Endothelial cell of umbilical vein (primary cell): ENCODE results near the gene ZBTB40. TPM values are rescaled to one million over a fixed set of nuclear protein-coding genes. Genes with fewer than 3 reads are reported as not detected.

ENCODE experiments used
- BruUV-seq: library from RNA; stranded (reverse); fragments of 400-500 nt; replicated peaks from 2 replicates; lab custom pipeline; 2021; lab: Mats Ljungman, UMichigan
- CTCF ChIA-PET: fragments of 300-600, 350-600 bp; sonication (Branson Sonifier 250); formaldehyde crosslinking; loops from one replicate; lab custom pipeline; 2021; ENCODE audit warnings: antibody characterized with exemption, inconsistent platforms; lab: Charles Lee
- POLR2A ChIA-PET: fragments of 300-600, 350-600 bp; sonication (Branson Sonifier 250); formaldehyde crosslinking; loops from one replicate; lab custom pipeline; 2021; ENCODE audit warnings: antibody characterized with exemption, inconsistent platforms; lab: Charles Lee
- DNase-seq: peaks from one replicate; pipeline ENCODE4 v3.0.0-alpha.2; 2011; ENCODE audit warnings: low read depth, low spot score
- FAIRE-seq: peaks from 2 replicates; lab custom pipeline; 2011; peaks lifted over from hg19 to GRCh38; lab: Jason Lieb, UNC
- H2AFZ ChIP-seq: 2 replicates; pipeline ENCODE4 v1.6.0; 2012; ENCODE audit warnings: low read depth, low read length, control low read depth, inconsistent platforms
- H3K27ac ChIP-seq: 2 replicates; pipeline ENCODE4 v1.5.1; 2011; ENCODE audit warnings: low read depth, mild to moderate bottlenecking, control low read depth, low read length, moderate library complexity; ENCODE audit not compliant: insufficient read depth
- H3K27me3 ChIP-seq, 2 experiments: 2 replicates each; pipeline versions ENCODE4 v1.6.0 to v1.6.1; 2011; ENCODE audit warnings: low read length in 2 of 2, mixed read lengths in 1 of 2; ENCODE audit not compliant: control insufficient read depth in 2 of 2, insufficient read depth in 2 of 2
- H3K36me3 ChIP-seq, 2 experiments: 2 replicates in 1 of 2; 3 replicates in 1 of 2; pipeline ENCODE4 v1.5.1; 2011; ENCODE audit warnings: low read length in 2 of 2, mild to moderate bottlenecking in 1 of 2, moderate library complexity in 1 of 2; ENCODE audit not compliant: control insufficient read depth in 2 of 2, insufficient read depth in 2 of 2; ENCODE audit errors: extremely low read depth in 1 of 2
- H3K4me1 ChIP-seq: 3 replicates; pipeline ENCODE4 v1.5.1; 2011; ENCODE audit warnings: mild to moderate bottlenecking, low read length; ENCODE audit not compliant: control insufficient read depth, insufficient read depth; ENCODE audit errors: extremely low read depth
- H3K4me2 ChIP-seq: 2 replicates; pipeline ENCODE4 v1.6.1; 2011; ENCODE audit warnings: low read length, control low read depth, mixed read lengths; ENCODE audit not compliant: insufficient read depth
- H3K4me3 ChIP-seq, 3 experiments: fragments of 200-600 bp in 1 of 3; sonication (generic), shearing (Covaris generic) in 1 of 3; replicated peaks in 1 of 3; 2 replicates each; pipeline ENCODE4 v1.5.1; 2011 to 2016; ENCODE audit warnings: control low read depth in 3 of 3, low read length in 3 of 3, mild to moderate bottlenecking in 2 of 3, inconsistent platforms in 1 of 3, low read depth in 1 of 3, moderate library complexity in 1 of 3; ENCODE audit not compliant: insufficient read depth in 1 of 3
- H3K79me2 ChIP-seq: 2 replicates; pipeline ENCODE4 v1.6.0; 2012; ENCODE audit warnings: low read length, inconsistent platforms; ENCODE audit not compliant: control insufficient read depth, insufficient read depth
- H3K9ac ChIP-seq: replicated peaks from 2 replicates; pipeline ENCODE3; 2011; ENCODE audit warnings: low read length, control low read depth; ENCODE audit not compliant: insufficient read depth; ENCODE audit errors: extremely low read depth
- H3K9me1 ChIP-seq: replicated peaks from 3 replicates; pipeline ENCODE4 v1.6.0; 2011; ENCODE audit warnings: mild to moderate bottlenecking, low read length; ENCODE audit not compliant: control insufficient read depth, insufficient read depth; ENCODE audit errors: extremely low read depth
- H3K9me3 ChIP-seq: replicated peaks from 2 replicates; pipeline ENCODE4 v1.5.1; 2012; ENCODE audit warnings: low read length, inconsistent platforms; ENCODE audit not compliant: control insufficient read depth, insufficient read depth
- H4K20me1 ChIP-seq: replicated peaks from 2 replicates; pipeline ENCODE3; 2011; ENCODE audit warnings: mild to moderate bottlenecking, low read length; ENCODE audit not compliant: control insufficient read depth, insufficient read depth; ENCODE audit errors: extremely low read depth
- CTCF ChIP-seq, 2 donors: IDR thresholded peaks; 1 replicate in 1 of 2; 2 replicates in 1 of 2; pipeline ENCODE4 v1.5.1; 2011; ENCODE audit warnings: low read length in 2 of 2, mild to moderate bottlenecking in 2 of 2, moderate library complexity in 2 of 2, control low read depth in 1 of 2, inconsistent platforms in 1 of 2, low read depth in 1 of 2; ENCODE audit not compliant: insufficient read depth in 1 of 2; ENCODE audit errors: extremely low read depth in 1 of 2
- EZH2 ChIP-seq: IDR thresholded peaks from 2 replicates; pipeline ENCODE4 v1.6.1; 2012; ENCODE audit warnings: borderline replicate concordance, low read depth, mild to moderate bottlenecking, moderate library complexity, low read length, inconsistent platforms; ENCODE audit not compliant: severe bottlenecking
- FOS ChIP-seq: IDR thresholded peaks from 2 replicates; pipeline ENCODE4 v1.6.1; 2011; ENCODE audit warnings: mild to moderate bottlenecking, low read length, moderate library complexity, borderline replicate concordance; ENCODE audit not compliant: insufficient read depth
- GATA2 ChIP-seq: IDR thresholded peaks from 2 replicates; pipeline ENCODE4 v1.7.0; 2011; ENCODE audit warnings: low read depth, mild to moderate bottlenecking, moderate library complexity, mixed read lengths, low read length; ENCODE audit not compliant: insufficient read length, insufficient read depth
- JUN ChIP-seq: IDR thresholded peaks from 2 replicates; pipeline ENCODE4 v1.6.1; 2011; ENCODE audit warnings: borderline replicate concordance, low read depth; ENCODE audit not compliant: insufficient read length, insufficient read depth
- MAX ChIP-seq: IDR thresholded peaks from 2 replicates; pipeline ENCODE4 v1.6.1; 2011; ENCODE audit not compliant: insufficient read depth, insufficient read length
- MYC ChIP-seq: IDR thresholded peaks from one replicate; pipeline ENCODE4 v1.6.1; 2011; ENCODE audit warnings: mild to moderate bottlenecking, low read depth, low read length
- POLR2A ChIP-seq: IDR thresholded peaks from 2 replicates; pipeline ENCODE4 v1.6.1; 2012; ENCODE audit warnings: low read depth, mild to moderate bottlenecking, control low read depth, low read length
- POLR2AphosphoS5 ChIP-seq: IDR thresholded peaks from 2 replicates; pipeline ENCODE4 v1.6.1; 2012; ENCODE audit warnings: low read depth, mild to moderate bottlenecking, control low read depth, low read length, moderate library complexity; ENCODE audit not compliant: insufficient read depth
- dilution Hi-C: fragments of 300-500 bp; cut with MboI; formaldehyde crosslinking; loops from one replicate; pipeline ENCODE4 v1.15.0; 2019; ENCODE audit warnings: low sequenced_read_pairs; ENCODE audit not compliant: extremely low pct_ligation_motif_present
- intact Hi-C: fragments of 100-400 bp; cut with micrococcal nuclease; formaldehyde crosslinking; loops from one replicate; pipeline ENCODE4 v1.10.0; 2022
- polyA plus RNA-seq, 4 experiments: library from polyadenylated mRNA; depleted of rRNA in 3 of 4; stranded (reverse) in 3 of 4; unstranded in 1 of 4; fragments of >200 nt; gene quantifications; 2 replicates each; pipeline versions ENCODE4 v1.2.1 to v1.2.3, GENCODE V29; 2011 to 2012; ENCODE audit warnings: missing spikeins in 1 of 4
- total RNA-seq: library from RNA; stranded (reverse); gene quantifications from 2 replicates; pipeline ENCODE4 v1.2.3, GENCODE V29; 2021

The ZBTB40 gene
- total and polyA plus RNA-seq, 2 donors (not counting 3 experiments of a cell fraction or from before 2014, with no cell fraction given): 12.3 to 21.3 TPM

GRCh38 chr1:22572818-22573217, 121.2 kb downstream of the ZBTB40 start:
- H3K9me3 ChIP-seq: no peaks in the 10 kb centered on the region
- no peak for TF ChIP-seq POLR2AphosphoS5
- TF ChIP-seq CTCF (IDR thresholded peaks at IDR 0.05; ENCODE audit: extremely low read depth in 1 of 2, insufficient read depth in 1 of 2, low read depth in 1 of 2, low read length in 2 of 2): no peak
- no peak for TF ChIP-seq GATA2
- no peak for TF ChIP-seq EZH2
- no peak for TF ChIP-seq POLR2A
- TF ChIP-seq FOS: no peak
- no peak for TF ChIP-seq MAX
- TF ChIP-seq MYC: no peak
- TF ChIP-seq JUN: no peak
- POLR2A ChIA-PET: no interaction called here
- H3K27ac ChIP-seq: no peak overlapping the region
- no TSS peak for BruUV-seq
- no peaks in the 10 kb centered on the region for H3K27me3 ChIP-seq
- intact Hi-C loops: no loop called here
- FAIRE-seq (no peak), DNase-seq (no peak)
- H4K20me1 ChIP-seq: no peaks in the 10 kb centered on the region
- no peaks in the 10 kb centered on the region for H3K9me1 ChIP-seq
- CTCF ChIA-PET: interaction anchor here (3.4 kb wide), 1 partner anchor 11 kb away, joined by 11 read pairs; no protein-coding TSS in a partner anchor
- dilution Hi-C loops: no loop called here
- H2AFZ ChIP-seq: no peak overlapping the region
- no peaks in the 10 kb centered on the region for H3K36me3 ChIP-seq
- no peaks in the 10 kb centered on the region for H3K79me2 ChIP-seq
- H3K4me1 ChIP-seq: no peaks in the 10 kb centered on the region
- H3K4me2 ChIP-seq: no peak overlapping the region
- H3K9ac ChIP-seq: no peak overlapping the region
- H3K4me3 ChIP-seq: no peak overlapping the region
